TTC549 (cell line): ENCODE results near the gene MAGEL2.

ENCODE experiments used
- FAIRE-seq: peaks from 2 replicates; lab custom pipeline; 2012; peaks lifted over from hg19 to GRCh38; lab: Jason Lieb, UNC

MAGEL2 gene

DNA sequence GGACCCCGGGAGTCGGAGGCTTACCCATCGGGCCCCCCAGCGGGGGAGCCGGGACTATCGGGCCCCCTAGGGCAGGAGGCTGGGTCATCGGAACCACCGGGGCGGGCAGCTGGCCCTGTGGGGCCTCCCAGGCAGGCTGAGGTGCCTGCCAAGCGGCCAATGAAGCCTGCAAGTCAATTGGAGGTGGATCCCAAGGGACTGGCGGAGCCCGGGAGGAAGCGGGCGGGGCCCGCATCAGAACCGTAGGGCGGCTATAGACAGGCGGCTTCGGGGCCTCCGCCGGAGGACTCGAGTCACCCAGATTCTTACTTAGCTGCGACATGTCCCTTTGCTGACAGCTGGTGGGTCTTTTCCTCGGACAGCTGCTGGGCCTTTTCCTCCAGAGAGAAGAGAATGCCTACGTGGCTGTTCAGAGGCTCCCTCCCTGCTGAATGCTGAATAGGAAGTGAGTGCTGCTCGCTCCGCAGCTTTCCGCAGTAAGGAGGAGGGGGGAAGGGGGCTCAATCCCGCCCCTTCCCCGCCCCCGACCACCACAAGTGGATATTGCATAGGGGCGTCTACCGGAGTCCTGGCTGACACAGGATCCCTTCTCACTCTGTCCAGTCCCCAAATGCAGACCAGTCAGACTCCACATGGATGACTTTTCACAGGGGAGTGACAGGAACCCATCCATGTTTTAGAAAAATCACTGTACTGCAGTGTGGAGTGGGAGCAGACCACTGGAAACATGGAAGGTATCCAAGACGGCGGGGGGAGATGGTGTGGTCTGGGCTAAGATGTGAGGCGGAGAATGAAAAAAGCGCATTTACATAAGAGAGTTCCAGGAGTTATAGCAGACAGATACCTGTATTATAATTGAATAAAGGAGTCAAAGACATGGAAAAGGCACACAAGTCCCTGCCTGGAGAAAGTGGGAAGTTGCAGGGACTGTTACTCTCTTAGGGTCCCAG is at the start of gene MAGEL2:
Gene MAGEL2 (minus strand): TSS at position 447 of the 950 bp plus-strand sequence. CDS start 125 bp downstream, at position 322.
- no peak for FAIRE-seq

DNA sequence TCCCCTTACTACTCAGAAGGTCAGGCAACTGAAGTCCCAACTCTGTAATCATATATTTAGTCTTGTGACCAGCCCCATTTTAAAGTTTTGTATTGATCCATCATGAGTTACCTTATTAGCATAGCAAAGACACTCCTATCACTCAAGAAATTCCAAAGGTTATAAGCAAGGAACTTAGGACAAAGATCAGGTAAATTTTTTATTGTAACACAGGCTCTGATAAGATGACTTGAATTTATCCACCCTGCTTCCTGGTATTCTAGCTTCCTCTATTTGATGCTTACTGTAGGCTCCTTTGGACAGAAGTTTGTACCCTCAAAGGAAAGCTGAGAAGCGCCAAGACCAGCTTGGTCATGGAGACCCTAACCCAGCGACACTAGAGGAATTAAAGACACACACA is 47.6 kb upstream of the MAGEL2 start:
- no peak for FAIRE-seq

DNA sequence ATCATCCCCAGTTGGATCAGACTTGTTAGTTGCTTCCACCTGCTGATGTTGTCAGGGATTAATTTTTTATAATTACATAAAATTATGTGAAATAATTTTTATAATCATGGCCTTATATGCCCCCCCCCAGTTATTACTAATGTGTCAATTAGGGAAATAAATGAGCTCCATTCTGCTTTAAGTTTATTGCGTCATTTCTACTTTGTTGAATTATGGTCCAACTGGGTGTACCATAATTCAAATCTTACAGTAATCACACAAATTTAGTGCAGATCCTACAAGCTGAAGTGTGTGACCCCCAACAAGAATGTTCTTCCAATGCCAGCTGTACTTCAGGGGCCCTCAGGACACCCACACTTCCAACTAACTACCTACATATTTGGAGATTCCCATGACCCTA is 46.9 kb upstream of the MAGEL2 start:
- no peak for FAIRE-seq

DNA sequence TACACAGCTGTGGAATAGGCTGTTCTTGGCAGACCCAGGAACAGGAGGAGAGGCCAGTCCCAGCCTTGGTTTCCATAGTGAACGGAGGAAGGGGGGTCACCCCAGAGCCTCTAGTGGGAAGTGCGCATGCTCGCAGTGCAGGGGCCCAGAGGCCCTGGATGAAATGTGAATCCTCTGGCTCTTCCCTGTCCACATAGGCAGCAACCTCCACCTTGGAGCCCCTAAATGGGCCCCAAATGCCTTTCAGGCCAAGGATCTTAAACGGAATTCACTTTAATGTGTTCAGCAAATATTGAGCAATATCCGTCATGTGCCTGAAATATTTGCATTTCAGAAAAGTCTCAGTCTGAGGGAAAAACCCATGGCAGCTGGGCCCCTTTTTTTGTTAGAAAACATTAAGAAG is 42.8 kb upstream of the MAGEL2 start:
- FAIRE-seq = no peak

- no peak for FAIRE-seq
Observed at GRCh38 chr15:23690015-23690414, 42.3 kb upstream of the MAGEL2 start.

DNA sequence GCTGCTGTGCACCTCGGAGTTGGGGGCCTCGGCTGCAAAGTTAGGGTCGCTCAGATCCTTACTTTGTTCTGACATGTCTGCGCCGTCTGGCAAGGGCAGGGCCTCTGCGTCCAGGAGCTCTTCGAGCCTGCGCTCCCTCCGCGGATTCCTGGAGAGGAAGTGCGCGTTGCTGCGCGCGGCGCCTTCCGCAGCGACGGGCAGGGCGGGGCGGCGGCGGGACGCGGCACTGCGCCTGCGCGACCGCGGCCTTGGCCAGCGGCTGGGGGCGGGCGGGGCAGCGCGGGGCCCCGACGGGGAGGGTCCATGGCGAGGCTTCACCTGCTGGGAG is 39.4 kb upstream of the MAGEL2 start, which contains the start of gene NDN:
Gene NDN (minus strand): TSS at position 163 of the 328 bp plus-strand sequence. CDS start 88 bp downstream, at position 75.
- FAIRE-seq = no peak

DNA sequence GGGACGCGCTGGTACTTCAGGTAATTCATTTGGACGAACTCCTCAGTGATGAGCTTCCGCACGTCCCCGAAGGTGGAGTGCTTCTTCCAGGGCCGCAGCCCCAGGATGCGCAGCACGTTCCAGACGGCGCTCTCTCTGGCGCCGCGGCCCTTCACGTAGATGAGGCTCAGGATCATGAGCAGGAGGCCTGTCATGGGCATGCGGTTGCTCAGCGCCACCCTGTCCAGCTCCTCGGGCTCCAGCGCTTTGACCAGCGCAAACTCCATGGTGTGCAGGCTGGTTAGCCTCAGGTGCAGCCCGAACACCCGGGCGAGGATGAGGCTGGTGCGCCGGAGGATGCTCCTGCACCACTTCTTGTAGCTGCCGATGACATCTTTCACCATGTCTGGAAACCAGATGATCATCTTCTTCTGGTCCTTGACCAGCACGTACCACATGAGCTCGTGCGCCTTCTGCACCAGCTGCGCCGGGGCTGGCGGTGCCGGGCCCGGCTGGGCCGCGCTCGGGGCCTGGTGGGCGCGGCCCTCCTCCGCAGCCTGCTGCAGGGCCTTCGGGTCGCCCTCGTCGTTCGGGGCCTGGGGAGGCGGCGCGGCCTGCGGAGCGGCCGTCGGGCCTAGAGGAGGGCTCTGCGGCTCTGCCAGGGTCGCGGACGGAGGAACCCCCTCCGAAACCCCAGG is 38.9 kb upstream of the MAGEL2 start:
- no peak for FAIRE-seq

DNA sequence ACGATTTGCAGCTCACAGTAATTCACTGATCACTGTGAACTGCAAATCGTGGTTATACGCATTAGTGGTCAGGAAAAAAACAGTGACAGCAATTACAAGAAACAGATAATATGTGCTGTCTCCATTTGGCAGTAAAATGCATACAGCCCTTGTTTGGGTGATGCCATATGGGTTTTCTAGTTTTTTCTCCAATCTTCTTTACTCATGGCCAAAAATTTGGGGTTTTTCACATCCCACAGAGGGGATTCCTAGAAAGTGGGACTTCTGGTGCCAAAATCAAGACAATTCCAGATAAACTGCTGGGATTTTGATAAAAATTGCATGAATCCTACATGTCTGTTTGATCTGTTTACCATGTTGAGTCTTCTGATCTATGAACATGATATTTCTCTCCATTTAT is 23.8 kb upstream of the MAGEL2 start:
- FAIRE-seq = no peak

- no peak for FAIRE-seq
Observed at GRCh38 chr15:23670970-23671369, 23.3 kb upstream of the MAGEL2 start.

DNA sequence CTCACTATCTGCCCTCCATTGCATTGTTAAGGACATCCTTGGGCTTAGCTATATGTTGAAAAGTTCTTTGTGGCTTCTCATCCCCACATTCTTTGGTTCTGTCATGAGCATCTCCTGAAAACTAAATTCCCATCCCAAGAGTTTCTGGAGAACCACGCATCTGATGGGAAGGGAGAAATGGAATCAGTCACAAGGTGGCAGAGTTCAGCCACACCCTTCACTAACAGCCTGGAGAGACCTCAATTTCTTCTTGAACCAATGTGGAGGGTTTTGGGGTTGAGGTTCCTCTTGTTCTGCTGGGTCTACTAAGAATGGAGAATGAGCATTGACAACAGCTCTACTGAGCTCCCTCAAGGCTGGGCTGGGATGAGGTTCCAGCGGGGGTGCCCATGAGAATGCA is 15.6 kb upstream of the MAGEL2 start:
- no peak for FAIRE-seq

DNA sequence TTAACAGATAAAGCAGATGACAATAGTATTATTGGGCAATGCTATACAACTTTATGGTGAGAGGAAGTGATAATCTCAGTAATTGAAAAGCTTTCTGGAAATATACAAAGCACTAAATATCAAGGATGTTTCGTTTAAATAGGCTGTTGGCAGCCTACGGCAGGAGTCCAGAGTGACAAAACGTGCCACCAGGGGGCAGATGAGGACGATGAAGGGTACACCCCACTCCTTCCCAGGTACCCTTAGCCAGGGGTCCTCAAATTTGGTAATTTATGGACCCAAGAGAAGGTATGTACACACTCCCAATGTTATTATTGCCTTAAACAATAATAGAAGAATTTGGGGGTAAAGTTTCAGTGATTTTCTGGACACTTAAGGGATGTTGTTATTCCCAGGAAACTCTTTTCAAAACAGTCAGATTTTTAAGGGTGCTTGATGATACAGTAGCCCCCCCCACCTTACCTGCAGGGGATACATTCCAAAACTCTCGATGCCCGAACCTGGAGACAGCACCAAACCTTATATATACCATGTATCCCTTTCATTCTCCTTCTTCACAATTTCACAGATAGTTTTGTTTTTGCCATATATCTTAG is 1.4 kb upstream of the MAGEL2 start:
- no peak for FAIRE-seq

DNA sequence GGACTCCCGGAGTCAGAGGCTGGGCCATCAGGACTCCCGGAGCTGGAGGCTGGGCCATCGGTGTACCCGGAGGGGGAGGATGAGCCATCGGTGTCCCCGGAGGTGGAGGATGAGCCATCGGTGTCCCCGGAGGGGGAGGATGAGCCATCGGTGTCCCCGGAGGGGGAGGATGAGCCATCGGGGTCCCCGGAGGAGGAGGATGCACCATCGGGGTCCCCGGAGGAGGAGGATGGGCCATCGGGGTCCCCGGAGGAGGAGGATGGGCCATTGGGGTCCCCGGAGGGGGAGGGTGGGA is 719 bp downstream of the MAGEL2 start:
- no peak for FAIRE-seq

DNA sequence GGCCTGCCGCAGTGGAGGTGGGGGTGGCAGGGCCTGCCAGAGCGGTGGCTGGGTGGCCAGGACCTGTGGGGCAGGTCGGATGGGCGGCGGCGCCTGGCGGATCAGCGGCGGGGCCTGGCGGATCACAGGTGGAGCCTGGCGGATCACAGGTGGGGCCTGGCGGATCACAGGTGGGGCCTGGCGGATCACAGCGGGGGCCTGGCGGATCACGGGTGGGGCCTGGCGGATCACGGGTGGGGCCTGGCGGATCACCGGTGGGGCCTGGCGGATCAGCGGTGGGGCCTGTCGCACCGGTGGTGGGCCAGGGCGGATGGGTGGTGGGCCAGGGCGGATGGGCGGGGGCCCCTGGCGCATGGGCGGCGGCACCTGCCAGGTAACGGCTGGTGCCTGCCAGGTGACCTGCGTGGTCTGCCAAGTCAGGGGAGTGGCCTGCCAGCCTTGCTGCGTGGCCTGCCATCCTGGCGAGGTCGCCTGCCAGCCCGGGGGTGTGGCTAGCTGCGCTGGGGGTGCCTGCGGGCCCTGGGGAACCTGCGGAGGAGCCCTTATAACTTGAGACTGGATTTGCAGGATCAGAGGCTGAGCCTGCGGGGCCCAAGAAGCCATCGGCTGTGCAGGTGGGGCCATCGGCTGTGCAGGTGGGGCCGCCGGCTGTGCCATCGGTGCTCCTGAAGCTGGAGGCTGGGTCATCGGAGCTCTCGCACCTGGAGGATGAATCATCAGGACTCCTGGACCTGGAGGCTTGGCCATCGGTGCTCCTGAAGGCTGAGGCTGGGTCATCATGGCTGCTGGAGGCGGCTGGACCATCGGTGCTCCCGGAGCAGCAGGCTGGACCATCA is 1.3 kb downstream of the MAGEL2 start:
- no peak for FAIRE-seq

DNA sequence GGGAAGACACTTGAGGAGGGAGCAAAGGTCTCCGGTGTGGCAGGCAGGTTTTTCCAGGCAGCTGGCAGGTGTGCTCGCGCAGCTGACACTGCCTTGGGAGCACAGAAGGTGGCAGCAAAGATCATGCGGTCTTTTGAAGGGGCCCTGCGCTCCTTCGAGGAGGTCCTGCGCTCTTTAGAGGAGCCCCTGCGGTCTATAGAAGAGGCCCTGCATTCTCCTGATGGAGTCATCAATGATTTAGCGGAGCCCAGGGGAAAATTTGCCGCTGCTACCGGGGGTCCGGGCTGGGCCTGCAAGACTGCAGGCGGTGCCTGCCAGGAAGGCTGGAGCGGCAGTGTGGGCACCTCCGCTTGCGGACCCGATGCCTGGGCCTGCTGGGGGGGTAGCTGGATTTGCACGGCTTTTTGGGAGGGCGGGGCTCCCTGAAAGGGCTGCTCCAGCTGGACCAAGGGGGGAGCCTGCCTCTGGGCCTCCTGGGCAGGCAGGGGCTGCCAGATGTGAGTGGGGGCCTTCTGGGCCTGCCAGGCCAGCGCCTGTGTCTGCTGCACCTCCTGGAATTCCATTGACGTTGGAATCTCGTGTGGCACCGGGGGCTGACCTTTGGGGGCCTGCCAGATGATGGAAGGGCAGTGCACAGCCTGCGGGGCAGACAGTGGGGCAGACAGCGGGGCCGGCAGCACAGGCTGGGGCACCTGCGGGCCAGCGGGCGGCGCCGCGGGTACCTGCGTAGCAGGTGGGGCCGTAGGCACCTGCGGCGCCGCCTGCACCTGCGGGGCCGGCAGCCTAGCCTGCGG is 2.1 kb downstream of the MAGEL2 start:
- FAIRE-seq = no peak

GRCh38 chr15:23644829-23645228 is 2.8 kb downstream of the MAGEL2 start:
- no peak for FAIRE-seq

- FAIRE-seq = no peak
Observed at GRCh38 chr15:23642413-23643044, 5.1 kb downstream of the MAGEL2 start.

DNA sequence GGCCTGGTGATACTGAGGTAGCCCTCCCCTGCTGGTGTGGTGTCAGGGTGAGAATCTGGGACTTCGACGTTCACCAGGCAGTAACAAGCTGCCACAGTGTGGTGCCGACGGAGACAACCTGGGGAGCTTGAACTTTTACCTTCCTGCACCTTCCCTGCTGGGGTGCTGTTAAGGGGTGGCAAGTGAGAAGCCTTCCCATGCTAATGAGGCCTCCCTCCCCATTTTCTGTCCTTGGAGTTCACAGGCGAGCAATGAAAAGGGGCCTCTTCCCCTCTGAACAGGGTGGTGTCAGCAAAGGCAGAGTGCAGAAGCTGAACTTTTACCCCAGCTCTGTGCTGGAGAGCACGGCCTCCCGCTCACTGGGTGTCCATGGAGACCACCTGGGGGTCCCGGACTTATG is 13.5 kb downstream of the MAGEL2 start:
- no peak for FAIRE-seq

DNA sequence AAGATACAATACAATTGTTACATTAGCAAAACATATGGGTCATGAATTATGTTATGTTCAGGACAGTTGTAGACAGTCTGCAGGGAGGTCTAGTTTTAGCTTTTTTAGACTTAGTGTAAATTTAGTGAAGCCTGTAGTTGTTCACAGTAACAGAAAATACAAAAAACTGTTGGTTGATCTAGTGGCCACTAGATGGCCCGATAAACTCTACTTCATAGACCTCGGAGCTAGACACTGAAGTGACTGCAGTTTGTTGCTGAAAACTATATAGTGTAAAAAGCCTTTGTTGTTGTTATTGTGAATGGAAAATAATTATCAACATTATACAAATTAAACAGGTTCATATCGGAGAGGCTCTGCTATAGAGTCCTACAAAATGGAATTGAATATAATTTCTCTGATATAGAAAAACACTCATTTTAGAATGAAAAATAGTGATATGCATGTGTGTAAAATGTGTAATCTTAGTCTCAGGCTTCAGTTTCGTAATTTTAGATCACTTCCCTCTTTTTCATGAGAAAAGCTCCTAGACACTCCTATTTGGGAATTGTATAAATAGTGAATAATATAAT is 18.3 kb downstream of the MAGEL2 start:
- FAIRE-seq = peak; percentile 62

GRCh38 chr15:23628612-23629233 is 18.9 kb downstream of the MAGEL2 start:
- FAIRE-seq = no peak

GRCh38 chr15:23616536-23616935 is 31.1 kb downstream of the MAGEL2 start:
- FAIRE-seq = no peak
